HepG2 (cell line): Measurements from ENCODE around the gene GJD3. TPM values are rescaled to one million over a fixed set of nuclear protein-coding genes. Genes with fewer than 3 reads are reported as not detected.
A peak's percentile ranks its signal among the peaks of the same experiment; 100 is the strongest.

Source experiments
- CC2D1A ChIP-seq: sonication (generic); formaldehyde crosslinking; IDR thresholded peaks from 2 replicates; pipeline ENCODE4 v1.8.1; 2023; ENCODE audit warnings: mild to moderate bottlenecking, missing genetic modification reagents
- NBN ChIP-seq: fragments of 450-650 bp; conservative IDR thresholded peaks from 2 replicates; pipeline ENCODE4 v1.6.1; 2017
- SCMH1 ChIP-seq: sonication (generic); formaldehyde crosslinking; IDR thresholded peaks from 2 replicates; pipeline ENCODE4 v1.9.0; 2021; ENCODE audit warnings: missing genetic modification reagents, mild to moderate bottlenecking, borderline replicate concordance
- SNAI1 ChIP-seq: sonication (generic); formaldehyde crosslinking; IDR thresholded peaks from 2 replicates; pipeline ENCODE4 v1.5.0; 2020; ENCODE audit warnings: mild to moderate bottlenecking, missing genetic modification reagents, borderline replicate concordance
- SNAPC5 ChIP-seq: sonication (generic); formaldehyde crosslinking; IDR thresholded peaks from 2 replicates; pipeline ENCODE4 v1.8.1; 2023; ENCODE audit warnings: mild to moderate bottlenecking, missing genetic modification reagents, borderline replicate concordance
- THAP11 ChIP-seq: IDR thresholded peaks from 2 replicates; pipeline ENCODE4 v1.6.1; 2016; ENCODE audit warnings: missing biosample characterization, missing genetic modification reagents
- TIGD3 ChIP-seq: sonication (generic); formaldehyde crosslinking; IDR thresholded peaks from 2 replicates; pipeline ENCODE4 v1.5.1; 2020; ENCODE audit warnings: mild to moderate bottlenecking, missing genetic modification reagents, borderline replicate concordance
- ZBTB10 ChIP-seq: sonication (generic); formaldehyde crosslinking; IDR thresholded peaks from 2 replicates; pipeline ENCODE4 v1.4.0; 2020; ENCODE audit warnings: missing genetic modification reagents, borderline replicate concordance
- ZBTB8A ChIP-seq: sonication (generic); formaldehyde crosslinking; IDR thresholded peaks from 2 replicates; pipeline ENCODE4 v1.4.0; 2020; ENCODE audit warnings: mild to moderate bottlenecking, low read depth, missing genetic modification reagents, borderline replicate concordance
- ZFP82 ChIP-seq: sonication (generic); formaldehyde crosslinking; IDR thresholded peaks from 2 replicates; pipeline ENCODE4 v1.5.1; 2020; ENCODE audit warnings: mild to moderate bottlenecking, missing genetic modification reagents, borderline replicate concordance
- ZNF253 ChIP-seq: sonication (generic); formaldehyde crosslinking; IDR thresholded peaks from 2 replicates; pipeline ENCODE4 v1.8.0; 2022; ENCODE audit warnings: mild to moderate bottlenecking, missing genetic modification reagents, borderline replicate concordance
- ZNF407 ChIP-seq: sonication (generic); formaldehyde crosslinking; IDR thresholded peaks from one replicate; pipeline ENCODE4 v1.5.1; 2020; ENCODE audit warnings: mild to moderate bottlenecking, missing genetic modification reagents; ENCODE audit errors: not compliant biosample characterization
- ZNF768 ChIP-seq: sonication (generic); formaldehyde crosslinking; IDR thresholded peaks from 2 replicates; pipeline ENCODE4 v1.4.0; 2020; ENCODE audit warnings: missing genetic modification reagents
- ZSCAN20 ChIP-seq: sonication (generic); formaldehyde crosslinking; IDR thresholded peaks from 2 replicates; pipeline ENCODE4 v1.4.0; 2020; ENCODE audit warnings: missing genetic modification reagents, mild to moderate bottlenecking, borderline replicate concordance
- polyA plus RNA-seq, 8 experiments: library from polyadenylated mRNA; depleted of rRNA in 3 of 8; stranded (reverse) in 7 of 8; unstranded in 1 of 8; fragments of >200 nt; fragmentation: Illumina TruSeq in 4 of 8; extraction: Trizol in 4 of 8; gene quantifications; 2 replicates each; pipeline versions ENCODE4 v1.2.1 to v1.2.3, GENCODE V29; 2011 to 2016; ENCODE audit warnings: low read depth in 4 of 8, missing spikeins in 1 of 8, mixed read lengths in 1 of 8; ENCODE audit not compliant: insufficient read depth in 1 of 8
- total RNA-seq, 5 experiments: library from RNA; depleted of rRNA; stranded (reverse); fragments of >200 nt; fragmentation: Illumina TruSeq; extraction: Trizol; gene quantifications; 2 replicates each; pipeline ENCODE4 v1.2.3, GENCODE V29; 2016; ENCODE audit warnings: low read depth in 1 of 5

The GJD3 gene
- total and polyA plus RNA-seq, 2 of the 13 experiments (the other 11 are each of a cell fraction or from before 2014, with no cell fraction given), result not detected

GRCh38 chr17:40341808-40342503 is 22.6 kb downstream of the GJD3 start (continued):
- TF ChIP-seq ZNF407 (CRISPR knock-in tag) (no peak), TIGD3 (CRISPR knock-in tag) (no peak), ZFP82 (CRISPR knock-in tag) (no peak), SNAI1 (CRISPR knock-in tag) (peak; percentile 21; the same call in 1 of the 2 replicates), THAP11 (no peak; the same call in 1 of the 2 replicates), ZSCAN20 (no peak), ZBTB10 (CRISPR knock-in tag) (peak; percentile 66; the same call in 1 of the 2 replicates), ZNF253 (no peak), ZNF768 (CRISPR knock-in tag) (peak; percentile 36; the same call in 1 of the 2 replicates), SNAPC5 (CRISPR knock-in tag) (no peak), NBN (no peak), CC2D1A (CRISPR knock-in tag) (no peak), ZBTB8A (CRISPR knock-in tag) (no peak), SCMH1 (CRISPR knock-in tag) (no peak)
